Gastroesophageal sphincter (tissue), 4 donors: ENCODE measurements around the gene RGSL1. TPM values are rescaled to one million over a fixed set of nuclear protein-coding genes. Genes with fewer than 3 reads are reported as not detected.

Source experiments
- ATAC-seq: fragments of 150-250 bp; one replicate; pipeline ENCODE4 v1.9.1; 2016; ENCODE audit warnings: mild to moderate bottlenecking, moderate library complexity
- H3K27ac ChIP-seq, 4 donors: fragments of 200-600 bp; sonication (generic) in 3 of 4; 1 replicate in 3 of 4; 2 replicates in 1 of 4; pipeline ENCODE4 v1.5.1; 2016 to 2019
- H3K27me3 ChIP-seq: fragments of 200-600 bp; sonication (generic); one replicate; pipeline ENCODE4 v1.5.1; 2019
- H3K36me3 ChIP-seq, 2 donors: fragments of 200-600 bp; sonication (generic); one replicate each; pipeline ENCODE4 v1.5.1; 2019; ENCODE audit warnings: control low read depth in 1 of 2
- H3K4me1 ChIP-seq, 3 donors: fragments of 200-600 bp; sonication (generic); 1 replicate in 2 of 3; 2 replicates in 1 of 3; pipeline ENCODE4 v1.5.1; 2016 to 2019; ENCODE audit warnings: control low read depth in 2 of 3
- H3K4me3 ChIP-seq, 2 donors: fragments of 200-600 bp; sonication (generic); one replicate each; pipeline ENCODE4 v1.5.1; 2019; ENCODE audit warnings: mild to moderate bottlenecking in 1 of 2, moderate library complexity in 1 of 2
- H3K9me3 ChIP-seq, 3 donors: fragments of 200-600 bp; sonication (generic); one replicate each; pipeline ENCODE4 v1.5.1; 2017 to 2019; ENCODE audit warnings: control low read depth in 2 of 3
- CTCF ChIP-seq, 4 experiments: fragments of 200-600 bp in 2 of 4; fragments of 450-650 bp in 2 of 4; sonication (generic) in 1 of 4; IDR thresholded peaks; one replicate each; pipeline ENCODE4 v1.5.1; 2017 to 2019; ENCODE audit warnings: antibody characterized with exemption in 4 of 4, mild to moderate bottlenecking in 2 of 4, moderate library complexity in 2 of 4
- EP300 ChIP-seq: sonication (generic); formaldehyde crosslinking; IDR thresholded peaks from one replicate; pipeline ENCODE4 v1.6.1; 2017; ENCODE audit warnings: antibody characterized with exemption, mild to moderate bottlenecking
- POLR2A ChIP-seq, 2 donors: fragments of 450-650 bp; IDR thresholded peaks; one replicate each; pipeline ENCODE4 v1.6.1; 2017; ENCODE audit warnings: antibody characterized with exemption in 2 of 2, mild to moderate bottlenecking in 2 of 2, moderate library complexity in 1 of 2
- POLR2AphosphoS5 ChIP-seq: sonication (generic); formaldehyde crosslinking; IDR thresholded peaks from one replicate; pipeline ENCODE4 v1.6.1; 2017; ENCODE audit warnings: antibody characterized with exemption
- WGBS, 2 donors: methylation state at CpG; one replicate each; pipeline ENCODE4 v1.1.5; 2018; ENCODE audit warnings: low coverage in 1 of 2; 5-methylcytosine and 5-hydroxymethylcytosine counted together
- total RNA-seq, 4 donors: library from RNA; depleted of rRNA; stranded (reverse); fragments of >200 nt; gene quantifications; one replicate each; pipeline ENCODE4 v1.1.0, GENCODE V29; 2016

RGSL1 gene
- total RNA-seq, 4 donors from 2014 or later: 0.04 TPM; not detected in 3

- H3K27ac ChIP-seq: no peak overlapping the region
- H3K27me3 ChIP-seq: peaks cover 6% of the 10 kb centered on the region
- H3K36me3 ChIP-seq: no peaks in the 10 kb centered on the region
- ATAC-seq: no peak
- 68 to 78% methylated on average over 8 to 11 of the region's 11 CpGs for WGBS, 2 donors
- H3K4me3 ChIP-seq: no peak overlapping the region
- no peaks in the 10 kb centered on the region for H3K4me1 ChIP-seq
- no peaks in the 10 kb centered on the region for H3K9me3 ChIP-seq
- no peak for TF ChIP-seq EP300
- TF ChIP-seq POLR2A (IDR thresholded peaks at IDR 0.05): no peak
- no peak for TF ChIP-seq POLR2AphosphoS5
- TF ChIP-seq CTCF (IDR thresholded peaks at IDR 0.05): no peak
Measured at GRCh38 chr1:182430263-182431068, 19.5 kb upstream of the RGSL1 start.

GRCh38 chr1:182431278-182431677 lies 18.7 kb upstream of the RGSL1 start:
- Histone ChIP-seq H3K27me3 (peaks cover 6% of the 10 kb centered on the region), H3K4me1 (no peaks in the 10 kb centered on the region), H3K4me3 (no peak overlapping the region), H3K27ac (no peak overlapping the region), H3K9me3 (no peaks in the 10 kb centered on the region), H3K36me3 (no peaks in the 10 kb centered on the region)
- WGBS, 2 donors: 86 to 96% methylated on average over 6 to 7 of the region's 7 CpGs
- TF ChIP-seq EP300: no peak
- TF ChIP-seq POLR2A (IDR thresholded peaks at IDR 0.05): no peak
- no peak for TF ChIP-seq CTCF (IDR thresholded peaks at IDR 0.05)
- no peak for TF ChIP-seq POLR2AphosphoS5
- ATAC-seq: no peak

- 89 to 100% methylated on average over 1 of the region's 1 CpG for WGBS, 2 donors
- TF ChIP-seq POLR2AphosphoS5 (no peak), POLR2A (IDR thresholded peaks at IDR 0.05) (no peak), EP300 (no peak), CTCF (IDR thresholded peaks at IDR 0.05) (no peak)
- Histone ChIP-seq H3K27me3 (peaks cover 6% of the 10 kb centered on the region), H3K36me3 (no peaks in the 10 kb centered on the region), H3K27ac (no peak overlapping the region), H3K9me3 (peaks cover 0 to 7% (median 0%) of the 10 kb centered on the region in 3 donors), H3K4me3 (no peak overlapping the region), H3K4me1 (no peaks in the 10 kb centered on the region)
- ATAC-seq: no peak
Measured at GRCh38 chr1:182433580-182433979, 16.4 kb upstream of the RGSL1 start.

GRCh38 chr1:182438326-182438725 lies 11.6 kb upstream of the RGSL1 start:
- Histone ChIP-seq H3K4me3 (no peak overlapping the region), H3K27ac (no peak overlapping the region), H3K4me1 (no peaks in the 10 kb centered on the region), H3K9me3 (peaks cover 0 to 13% (median 0%) of the 10 kb centered on the region in 3 donors), H3K36me3 (no peaks in the 10 kb centered on the region), H3K27me3 (no peaks in the 10 kb centered on the region)
- no peak for ATAC-seq
- WGBS, 2 donors: 100% methylated on average over 1 of the region's 1 CpG
- no peak for TF ChIP-seq CTCF (IDR thresholded peaks at IDR 0.05)
- no peak for TF ChIP-seq POLR2A (IDR thresholded peaks at IDR 0.05)
- no peak for TF ChIP-seq POLR2AphosphoS5
- no peak for TF ChIP-seq EP300

GRCh38 chr1:182441719-182442118 lies 8.2 kb upstream of the RGSL1 start:
- 86 to 100% methylated on average over 1 of the region's 3 CpGs for WGBS, 2 donors
- TF ChIP-seq POLR2A (IDR thresholded peaks at IDR 0.05) (no peak), EP300 (no peak), POLR2AphosphoS5 (no peak), CTCF (IDR thresholded peaks at IDR 0.05) (no peak)
- Histone ChIP-seq H3K4me1 (no peaks in the 10 kb centered on the region), H3K4me3 (no peak overlapping the region), H3K36me3 (no peaks in the 10 kb centered on the region), H3K27ac (no peak overlapping the region), H3K9me3 (peaks cover 0 to 13% (median 0%) of the 10 kb centered on the region in 3 donors), H3K27me3 (no peaks in the 10 kb centered on the region)
- no peak for ATAC-seq
